Fibroblast of skin of left quadriceps (primary cell): Measurements from ENCODE around the gene MPRIP.
"Not testable (repeated sequence)": the region's sequence is repeated elsewhere in the genome, so short reads cannot be mapped to it uniquely, and the experiment has no call there.

Experiments used
- DNase-seq, 2 experiments: peaks; one replicate each; pipeline ENCODE4 v3.0.0-alpha.2; 2013; ENCODE audit warnings: low read depth in 2 of 2

MPRIP gene

GRCh38 chr17:17126131-17127110 is 84.2 kb downstream of the MPRIP start:
- no peak for DNase-seq

GRCh38 chr17:17127156-17127555 is 84.9 kb downstream of the MPRIP start:
- DNase-seq, result no peak

- no peak for DNase-seq
Measured at GRCh38 chr17:17127730-17128291, 85.6 kb downstream of the MPRIP start.

GRCh38 chr17:17128476-17129075 is 86.3 kb downstream of the MPRIP start:
- no peak for DNase-seq

- DNase-seq, result no peak
Measured at GRCh38 chr17:17129466-17129865, 87.2 kb downstream of the MPRIP start.

GRCh38 chr17:17130077-17130844 is 88.0 kb downstream of the MPRIP start:
- DNase-seq, result no peak

- no peak for DNase-seq
Measured at GRCh38 chr17:17131839-17132238, 89.6 kb downstream of the MPRIP start.

- no peak for DNase-seq
Measured at GRCh38 chr17:17132746-17133145, 90.5 kb downstream of the MPRIP start.

GRCh38 chr17:17134051-17134956 is 92.0 kb downstream of the MPRIP start:
- no peak for DNase-seq

GRCh38 chr17:17134957-17135333 is 92.7 kb downstream of the MPRIP start:
- no peak for DNase-seq

GRCh38 chr17:17136221-17136620 is 94.0 kb downstream of the MPRIP start:
- DNase-seq, result not testable (repeated sequence)

GRCh38 chr17:17137731-17138585 is 95.7 kb downstream of the MPRIP start:
- DNase-seq, result no peak

- no peak for DNase-seq
Measured at GRCh38 chr17:17139972-17140589, 97.8 kb downstream of the MPRIP start.

- no peak for DNase-seq
Measured at GRCh38 chr17:17140590-17140980, 98.3 kb downstream of the MPRIP start.

GRCh38 chr17:17141279-17141678 is 99.0 kb downstream of the MPRIP start:
- no peak for DNase-seq

- DNase-seq, result no peak
Measured at GRCh38 chr17:17141860-17142552, 99.7 kb downstream of the MPRIP start.

GRCh38 chr17:17142556-17142955 is 100.3 kb downstream of the MPRIP start:
- no peak for DNase-seq

- DNase-seq, result no peak
Measured at GRCh38 chr17:17143501-17143900, 101.2 kb downstream of the MPRIP start.

GRCh38 chr17:17144061-17144460 is 101.8 kb downstream of the MPRIP start:
- DNase-seq, result no peak
